HCT116 (cell line): ENCODE results near the gene ZMYND11. TPM values are rescaled to one million over a fixed set of nuclear protein-coding genes. Genes with fewer than 3 reads are reported as not detected.

Experiments used
- ATAC-seq: fragments of 200-7000 bp; cut with Tn5 transposase; 2 replicates; pipeline ENCODE4 v1.9.1; 2020; ENCODE audit warnings: mild to moderate bottlenecking, moderate library complexity
- BruUV-seq: library from RNA; stranded (reverse); fragments of 400-500 nt; replicated peaks from 2 replicates; lab custom pipeline; 2021; lab: Mats Ljungman, UMichigan
- CTCF ChIA-PET: fragments of 300-600 bp; sonication (Branson Sonifier 250); formaldehyde crosslinking; loops from one replicate; lab custom pipeline; 2021; ENCODE audit warnings: antibody characterized with exemption; lab: Charles Lee
- POLR2A ChIA-PET: fragments of 300-600, 350-600 bp; sonication (Branson Sonifier 250); formaldehyde crosslinking; loops from one replicate; lab custom pipeline; 2021; ENCODE audit warnings: antibody characterized with exemption; lab: Charles Lee
- RAD21 ChIA-PET, 2 experiments: fragments of 300-600 bp; sonication (Branson Sonifier 250); formaldehyde crosslinking; loops; one replicate each; lab custom pipeline; 2023; ENCODE audit warnings: low total read pairs in 2 of 2; ENCODE audit not compliant: uncharacterized antibody in 2 of 2, unreplicated experiment in 2 of 2, low non-redundant PET in 1 of 2; lab: Charles Lee
- DNase-seq: peaks from one replicate; pipeline ENCODE4 v3.0.0-alpha.2; 2010; ENCODE audit warnings: low read depth, low spot score
- H2AFZ ChIP-seq: fragments of 200-600 bp; shearing (Covaris generic), sonication (generic); 2 replicates; pipeline ENCODE4 v1.6.1; 2017; ENCODE audit warnings: low read depth, mixed run types, mixed read lengths, antibody characterized with exemption, low read length; ENCODE audit not compliant: poor library complexity, severe bottlenecking
- H3K27ac ChIP-seq: 2 replicates; pipeline ENCODE4 v1.5.1; 2012; ENCODE audit warnings: low read depth, low read length
- H3K27me3 ChIP-seq: fragments of 200-600 bp; sonication (generic); 2 replicates; pipeline ENCODE4 v1.6.1; 2016; ENCODE audit warnings: mixed run types, low read length, mixed read lengths; ENCODE audit not compliant: insufficient read depth
- H3K36me3 ChIP-seq, 2 experiments: fragments of 200-500 bp in 1 of 2; fragments of 200-600 bp in 1 of 2; sonication (Bioruptor generic) in 1 of 2; sonication (generic) in 1 of 2; 2 replicates each; pipeline versions ENCODE4 v1.5.1 to v1.6.1; 2014 to 2016; ENCODE audit warnings: low read length in 2 of 2, inconsistent platforms in 1 of 2, mixed read lengths in 1 of 2, mixed run types in 1 of 2; ENCODE audit not compliant: insufficient read depth in 2 of 2, control insufficient read depth in 1 of 2
- H3K4me1 ChIP-seq, 2 experiments: fragments of 200-600 bp in 1 of 2; sonication (generic) in 1 of 2; 2 replicates each; pipeline versions ENCODE4 v1.5.1 to v1.6.1; 2012 to 2017; ENCODE audit warnings: low read length in 2 of 2, inconsistent platforms in 1 of 2, mild to moderate bottlenecking in 1 of 2, mixed read lengths in 1 of 2, mixed run types in 1 of 2, moderate library complexity in 1 of 2; ENCODE audit not compliant: insufficient read depth in 2 of 2, control insufficient read depth in 1 of 2
- H3K4me2 ChIP-seq: fragments of 200-600 bp; sonication (generic); 2 replicates; pipeline ENCODE4 v1.6.1; 2017; ENCODE audit warnings: mixed run types, low read length, mixed read lengths
- H3K4me3 ChIP-seq, 2 experiments: fragments of 200-600 bp in 1 of 2; sonication (generic) in 1 of 2; replicated peaks in 1 of 2; 2 replicates each; pipeline ENCODE4 v1.5.1; 2011 to 2016; ENCODE audit warnings: low read length in 2 of 2, control low read depth in 1 of 2, low read depth in 1 of 2, mild to moderate bottlenecking in 1 of 2, mixed read lengths in 1 of 2, mixed run types in 1 of 2
- H3K79me2 ChIP-seq: fragments of 200-600 bp; sonication (generic); 2 replicates; pipeline ENCODE4 v1.6.1; 2017; ENCODE audit warnings: mild to moderate bottlenecking, mixed run types, low read length, moderate library complexity, mixed read lengths; ENCODE audit not compliant: insufficient read depth
- H3K9ac ChIP-seq: fragments of 200-600 bp; sonication (generic); 2 replicates; pipeline ENCODE4 v1.6.1; 2016; ENCODE audit warnings: low read length, mixed read lengths
- H3K9me2 ChIP-seq: fragments of 200-600 bp; sonication (generic), shearing (Covaris generic); 2 replicates; pipeline ENCODE4 v1.6.1; 2017; ENCODE audit warnings: mixed run types, mild to moderate bottlenecking, moderate library complexity; ENCODE audit not compliant: insufficient read depth
- H3K9me3 ChIP-seq, 2 experiments: fragments of 200-500 bp in 1 of 2; fragments of 200-600 bp in 1 of 2; sonication (Bioruptor generic) in 1 of 2; sonication (generic) in 1 of 2; 2 replicates each; pipeline ENCODE4 v1.6.1; 2014 to 2017; ENCODE audit warnings: low read length in 2 of 2, mixed read lengths in 2 of 2, inconsistent platforms in 1 of 2, low read depth in 1 of 2, mild to moderate bottlenecking in 1 of 2, mixed run types in 1 of 2, moderate library complexity in 1 of 2; ENCODE audit not compliant: control insufficient read depth in 1 of 2, insufficient read depth in 1 of 2
- H4K20me1 ChIP-seq: fragments of 200-600 bp; sonication (generic), shearing (Covaris generic); 2 replicates; pipeline ENCODE4 v1.6.1; 2017; ENCODE audit warnings: mixed run types, mild to moderate bottlenecking, moderate library complexity; ENCODE audit not compliant: insufficient read depth
- ATF3 ChIP-seq: IDR thresholded peaks from 2 replicates; pipeline ENCODE4 v1.6.1; 2012
- CBX3 ChIP-seq: IDR thresholded peaks from 2 replicates; pipeline ENCODE4 v1.6.1; 2012; ENCODE audit warnings: low read depth
- CTCF ChIP-seq, 3 experiments: fragments of 200-600 bp in 1 of 3; sonication (generic) in 1 of 3; IDR thresholded peaks in 2 of 3; conservative IDR thresholded peaks in 1 of 3; 2 replicates each; pipeline ENCODE4 v1.5.1; 2012 to 2017; ENCODE audit warnings: low read depth in 2 of 3, low read length in 2 of 3, antibody characterized with exemption in 1 of 3, borderline replicate concordance in 1 of 3, control low read depth in 1 of 3, mild to moderate bottlenecking in 1 of 3, mixed read lengths in 1 of 3, mixed run types in 1 of 3, moderate library complexity in 1 of 3; ENCODE audit not compliant: insufficient read depth in 1 of 3
- EGR1 ChIP-seq: IDR thresholded peaks from 2 replicates; pipeline ENCODE4 v1.6.1; 2012; ENCODE audit warnings: low read depth
- EZH2phosphoT487 ChIP-seq: fragments of 200-600 bp; IDR thresholded peaks from 2 replicates; pipeline ENCODE4 v1.6.1; 2018; ENCODE audit warnings: antibody characterized with exemption, borderline replicate concordance
- JUND ChIP-seq: IDR thresholded peaks from 2 replicates; pipeline ENCODE4 v1.6.1; 2012
- POLR2AphosphoS5 ChIP-seq: IDR thresholded peaks from 2 replicates; pipeline ENCODE4 v1.6.1; 2011; ENCODE audit warnings: mild to moderate bottlenecking, low read depth, low read length, moderate library complexity
- RAD21 ChIP-seq: IDR thresholded peaks from 2 replicates; pipeline ENCODE4 v1.6.1; 2012; ENCODE audit warnings: low read depth, mild to moderate bottlenecking
- SIN3A ChIP-seq: IDR thresholded peaks from 2 replicates; pipeline ENCODE4 v1.6.1; 2012; ENCODE audit warnings: low read depth
- SRF ChIP-seq: IDR thresholded peaks from 2 replicates; pipeline ENCODE4 v1.6.1; 2012; ENCODE audit warnings: low read depth
- ZBTB33 ChIP-seq: IDR thresholded peaks from 2 replicates; pipeline ENCODE4 v1.6.1; 2011; ENCODE audit warnings: mild to moderate bottlenecking, low read length, moderate library complexity; ENCODE audit not compliant: insufficient replicate concordance; ENCODE audit errors: extremely low read depth
- ZFX ChIP-seq: fragments of 450-650 bp; IDR thresholded peaks from 2 replicates; pipeline ENCODE4 v1.6.1; 2017
- intact Hi-C: fragments of 100-400 bp; cut with micrococcal nuclease; formaldehyde crosslinking; loops from 2 replicates; pipeline ENCODE4 v1.10.0; 2022
- total RNA-seq: library from RNA; stranded (reverse); gene quantifications from one replicate; pipeline ENCODE4 v1.2.1, GENCODE V29; 2021; ENCODE audit not compliant: unreplicated experiment
- TF ChIP-seq, protein P1 (sequence below): IDR thresholded peaks from 2 replicates; pipeline ENCODE4 v1.6.1; 2012; ENCODE audit warnings: low read depth

ZMYND11 gene
- total RNA-seq, 1 experiment from 2014 or later = 28.3 TPM

DNA sequence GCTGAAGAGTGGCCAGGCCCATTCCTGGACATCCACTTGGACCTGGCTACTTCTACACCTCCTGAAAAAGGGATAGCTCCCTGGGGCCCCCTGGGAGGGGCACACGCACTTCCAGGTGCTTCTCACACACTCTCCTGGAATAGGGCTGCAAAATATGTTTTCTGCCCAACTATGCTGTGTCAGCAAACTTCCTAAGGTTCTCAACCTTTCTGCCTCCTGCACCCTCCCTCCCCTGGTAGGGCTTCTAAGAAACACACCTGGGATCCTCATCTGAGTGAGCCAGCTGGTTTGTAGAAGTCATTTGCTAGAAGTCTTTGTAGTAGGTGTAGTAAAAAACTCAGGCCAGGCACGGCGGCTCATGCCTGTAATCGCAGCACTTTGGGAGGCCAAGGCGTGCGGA, 136.5 kb downstream of the ZMYND11 start:
- Histone ChIP-seq H3K9me3 (no peaks in the 10 kb centered on the region), H3K4me3 (no peak overlapping the region), H4K20me1 (no peaks in the 10 kb centered on the region), H3K79me2 (no peaks in the 10 kb centered on the region), H3K4me1 (peaks cover 6 to 7% of the 10 kb centered on the region in 2 experiments; a peak in 3 of 4 replicates), H3K27me3 (no peaks in the 10 kb centered on the region), H3K9me2 (no peaks in the 10 kb centered on the region), H3K4me2 (no peak overlapping the region), H3K36me3 (no peaks in the 10 kb centered on the region), H3K9ac (no peak overlapping the region), H2AFZ (no peak overlapping the region), H3K27ac (no peak overlapping the region)
- no TSS peak for BruUV-seq
- TF ChIP-seq CBX3 (no peak), SRF (no peak), JUND (no peak), SIN3A (no peak)
- DNase-seq (no peak), ATAC-seq (no peak)
- RAD21 ChIA-PET = no interaction called here
- intact Hi-C loops = no loop called here
- POLR2A ChIA-PET = no interaction called here
- CTCF ChIA-PET = no interaction called here

DNA sequence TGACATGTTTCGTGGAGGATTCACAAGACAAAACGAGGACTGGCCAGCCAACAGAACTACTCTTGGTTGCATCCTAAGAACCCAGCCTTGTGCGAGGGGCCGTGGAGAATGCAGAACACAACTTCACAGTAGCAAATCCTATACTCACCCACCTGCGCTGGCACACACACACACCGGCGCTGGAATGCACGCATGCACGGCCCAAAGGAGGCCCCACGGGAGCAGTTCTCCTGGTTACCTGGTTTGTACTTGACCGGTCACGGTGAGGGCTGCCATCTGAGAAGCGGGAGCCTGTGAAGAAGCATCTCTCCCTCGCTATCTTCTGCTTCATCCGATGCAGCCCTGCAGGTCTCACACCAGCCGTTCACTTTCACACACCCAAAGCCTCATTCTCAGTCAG, 137.8 kb downstream of the ZMYND11 start:
- no peaks in the 10 kb centered on the region for H3K79me2 ChIP-seq
- H4K20me1 ChIP-seq = no peaks in the 10 kb centered on the region
- H3K4me2 ChIP-seq = no peak overlapping the region
- no TSS peak for BruUV-seq
- DNase-seq (no peak), ATAC-seq (no peak)
- H3K9ac ChIP-seq = no peak overlapping the region
- no peak for TF ChIP-seq EGR1
- no peak for TF ChIP-seq JUND
- TF ChIP-seq RAD21 = no peak
- no peak for TF ChIP-seq ZFX
- no peak for TF ChIP-seq POLR2AphosphoS5
- no peak for TF ChIP-seq CTCF (IDR thresholded peaks at IDR 0.05 in 2 of 3, conservative IDR thresholded peaks at IDR 0.05 in 1 of 3; ENCODE audit: borderline replicate concordance in 1 of 3, insufficient read depth in 1 of 3, low read depth in 2 of 3, low read length in 2 of 3)
- TF ChIP-seq, protein P1, sequence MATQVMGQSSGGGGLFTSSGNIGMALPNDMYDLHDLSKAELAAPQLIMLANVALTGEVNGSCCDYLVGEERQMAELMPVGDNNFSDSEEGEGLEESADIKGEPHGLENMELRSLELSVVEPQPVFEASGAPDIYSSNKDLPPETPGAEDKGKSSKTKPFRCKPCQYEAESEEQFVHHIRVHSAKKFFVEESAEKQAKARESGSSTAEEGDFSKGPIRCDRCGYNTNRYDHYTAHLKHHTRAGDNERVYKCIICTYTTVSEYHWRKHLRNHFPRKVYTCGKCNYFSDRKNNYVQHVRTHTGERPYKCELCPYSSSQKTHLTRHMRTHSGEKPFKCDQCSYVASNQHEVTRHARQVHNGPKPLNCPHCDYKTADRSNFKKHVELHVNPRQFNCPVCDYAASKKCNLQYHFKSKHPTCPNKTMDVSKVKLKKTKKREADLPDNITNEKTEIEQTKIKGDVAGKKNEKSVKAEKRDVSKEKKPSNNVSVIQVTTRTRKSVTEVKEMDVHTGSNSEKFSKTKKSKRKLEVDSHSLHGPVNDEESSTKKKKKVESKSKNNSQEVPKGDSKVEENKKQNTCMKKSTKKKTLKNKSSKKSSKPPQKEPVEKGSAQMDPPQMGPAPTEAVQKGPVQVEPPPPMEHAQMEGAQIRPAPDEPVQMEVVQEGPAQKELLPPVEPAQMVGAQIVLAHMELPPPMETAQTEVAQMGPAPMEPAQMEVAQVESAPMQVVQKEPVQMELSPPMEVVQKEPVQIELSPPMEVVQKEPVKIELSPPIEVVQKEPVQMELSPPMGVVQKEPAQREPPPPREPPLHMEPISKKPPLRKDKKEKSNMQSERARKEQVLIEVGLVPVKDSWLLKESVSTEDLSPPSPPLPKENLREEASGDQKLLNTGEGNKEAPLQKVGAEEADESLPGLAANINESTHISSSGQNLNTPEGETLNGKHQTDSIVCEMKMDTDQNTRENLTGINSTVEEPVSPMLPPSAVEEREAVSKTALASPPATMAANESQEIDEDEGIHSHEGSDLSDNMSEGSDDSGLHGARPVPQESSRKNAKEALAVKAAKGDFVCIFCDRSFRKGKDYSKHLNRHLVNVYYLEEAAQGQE = no peak
- TF ChIP-seq ZBTB33 = no peak
- no peak for TF ChIP-seq EZH2phosphoT487
- no peak for TF ChIP-seq ATF3
- TF ChIP-seq CBX3 = no peak
- H3K27me3 ChIP-seq = no peaks in the 10 kb centered on the region
- no peak overlapping the region for H2AFZ ChIP-seq
- no peaks in the 10 kb centered on the region for H3K9me2 ChIP-seq
- no peak overlapping the region for H3K27ac ChIP-seq
- H3K4me1 ChIP-seq = no peaks in the 10 kb centered on the region
- intact Hi-C loops = no loop called here
- H3K9me3 ChIP-seq = no peaks in the 10 kb centered on the region
- H3K4me3 ChIP-seq = no peak overlapping the region
- POLR2A ChIA-PET = no interaction called here
- no peaks in the 10 kb centered on the region for H3K36me3 ChIP-seq
- RAD21 ChIA-PET = no interaction called here
- CTCF ChIA-PET = no interaction called here
